IMR-90 (cell line): ENCODE data around the gene RC3H2. TPM values are rescaled to one million over a fixed set of nuclear protein-coding genes. Genes with fewer than 3 reads are reported as not detected.

Source experiments
- ATAC-seq: fragments of 200-7000 bp; cut with Tn5 transposase; 2 replicates; pipeline ENCODE4 v1.9.1; 2020; ENCODE audit warnings: low read depth, mild to moderate bottlenecking, moderate library complexity
- BruUV-seq: library from RNA; stranded (reverse); fragments of 400-500 nt; replicated peaks from 2 replicates; lab custom pipeline; 2021; lab: Mats Ljungman, UMichigan
- CTCF ChIA-PET: fragments of 300-600 bp; formaldehyde crosslinking; extraction: SDS; loops from one replicate; lab custom pipeline; 2021; ENCODE audit warnings: antibody characterized with exemption; lab: Yijun Ruan, JAX
- POLR2A ChIA-PET: fragments of 300-600 bp; sonication (Branson Sonifier 250); formaldehyde crosslinking; loops from one replicate; lab custom pipeline; 2022; ENCODE audit warnings: antibody characterized with exemption; ENCODE audit not compliant: unreplicated experiment; lab: Charles Lee
- DNase-seq: peaks from one replicate; pipeline ENCODE4 v3.0.0; 2013
- H2AFZ ChIP-seq: replicated peaks from 2 replicates; pipeline ENCODE3; 2013; ENCODE audit warnings: low read length, mild to moderate bottlenecking; ENCODE audit not compliant: poor library complexity
- H2AK5ac ChIP-seq: 2 replicates; pipeline ENCODE4 v1.6.1; 2013; ENCODE audit warnings: low read depth, low read length, inconsistent platforms
- H2AK9ac ChIP-seq: replicated peaks from 2 replicates; pipeline ENCODE3; 2013; ENCODE audit warnings: mild to moderate bottlenecking, low read depth, low read length, moderate library complexity; ENCODE audit not compliant: poor library complexity
- H2BK120ac ChIP-seq: 2 replicates; pipeline ENCODE4 v1.6.1; 2013; ENCODE audit warnings: low read depth, low read length, inconsistent platforms
- H2BK15ac ChIP-seq: 3 replicates; pipeline ENCODE4 v1.6.1; 2013; ENCODE audit warnings: low read depth, low read length, inconsistent platforms
- H2BK20ac ChIP-seq: 2 replicates; pipeline ENCODE4 v1.6.1; 2013; ENCODE audit warnings: low read depth, mild to moderate bottlenecking, inconsistent platforms, low read length, moderate library complexity
- H2BK5ac ChIP-seq: 2 replicates; pipeline ENCODE4 v1.6.1; 2013; ENCODE audit warnings: mild to moderate bottlenecking, low read depth, low read length, inconsistent platforms; ENCODE audit not compliant: poor library complexity, severe bottlenecking
- H3K14ac ChIP-seq: replicated peaks from 2 replicates; pipeline ENCODE4 v1.6.1; 2013; ENCODE audit warnings: low read depth, low read length, inconsistent platforms
- H3K18ac ChIP-seq: 2 replicates; pipeline ENCODE4 v1.6.1; 2013; ENCODE audit warnings: low read depth, low read length, control low read depth
- H3K23ac ChIP-seq: 2 replicates; pipeline ENCODE4 v1.6.1; 2013; ENCODE audit warnings: low read depth, low read length, inconsistent platforms
- H3K27ac ChIP-seq: 2 replicates; pipeline ENCODE4 v1.5.1; 2013; ENCODE audit warnings: mild to moderate bottlenecking, control low read depth, low read length; ENCODE audit not compliant: insufficient read depth
- H3K27me3 ChIP-seq: 2 replicates; pipeline ENCODE4 v1.6.1; 2013; ENCODE audit warnings: low read length; ENCODE audit not compliant: control insufficient read depth, insufficient read depth
- H3K36me3 ChIP-seq: 2 replicates; pipeline ENCODE4 v1.6.1; 2013; ENCODE audit warnings: low read length, mixed read lengths; ENCODE audit not compliant: control insufficient read depth, insufficient read depth
- H3K4ac ChIP-seq: 2 replicates; pipeline ENCODE4 v1.6.1; 2013; ENCODE audit warnings: low read depth, low read length, inconsistent platforms
- H3K4me1 ChIP-seq: 2 replicates; pipeline ENCODE4 v1.6.1; 2013; ENCODE audit warnings: low read length, mixed read lengths; ENCODE audit not compliant: control insufficient read depth, insufficient read depth
- H3K4me2 ChIP-seq: 2 replicates; pipeline ENCODE4 v1.6.1; 2013; ENCODE audit warnings: low read depth, mild to moderate bottlenecking, control low read depth, low read length, moderate library complexity
- H3K4me3 ChIP-seq: 2 replicates; pipeline ENCODE4 v1.5.1; 2013; ENCODE audit warnings: low read depth, mild to moderate bottlenecking, control low read depth, low read length, moderate library complexity; ENCODE audit not compliant: insufficient read depth
- H3K56ac ChIP-seq: 2 replicates; pipeline ENCODE4 v1.6.1; 2013; ENCODE audit warnings: low read length, inconsistent platforms; ENCODE audit not compliant: insufficient read depth; ENCODE audit errors: extremely low read depth
- H3K79me1 ChIP-seq, 2 experiments: 2 replicates each; pipeline ENCODE4 v1.6.1; 2013; ENCODE audit warnings: low read length in 2 of 2, inconsistent platforms in 1 of 2, low read depth in 1 of 2
- H3K9ac ChIP-seq: 2 replicates; pipeline ENCODE4 v1.6.1; 2013; ENCODE audit warnings: low read depth, low read length, control low read depth
- H3K9me1 ChIP-seq: 2 replicates; pipeline ENCODE4 v1.6.1; 2013; ENCODE audit warnings: low read length, inconsistent platforms; ENCODE audit not compliant: insufficient read depth
- H3K9me3 ChIP-seq: 2 replicates; pipeline ENCODE4 v1.6.1; 2013; ENCODE audit warnings: low read length; ENCODE audit not compliant: control insufficient read depth, insufficient read depth
- H4K20me1 ChIP-seq: 2 replicates; pipeline ENCODE4 v1.6.1; 2013; ENCODE audit warnings: low read length, inconsistent platforms; ENCODE audit not compliant: insufficient read depth
- H4K5ac ChIP-seq: 2 replicates; pipeline ENCODE4 v1.6.1; 2013; ENCODE audit warnings: mild to moderate bottlenecking, low read depth, low read length, control low read depth
- H4K8ac ChIP-seq, 2 experiments: 2 replicates each; pipeline ENCODE4 v1.6.1; 2013; ENCODE audit warnings: low read depth in 2 of 2, low read length in 2 of 2, control low read depth in 1 of 2, inconsistent platforms in 1 of 2
- H4K91ac ChIP-seq: 2 replicates; pipeline ENCODE4 v1.6.1; 2013; ENCODE audit warnings: low read depth, low read length, inconsistent platforms; ENCODE audit not compliant: insufficient read depth
- BHLHE40 ChIP-seq: fragments of 150-350 bp; IDR thresholded peaks from 2 replicates; pipeline ENCODE4 v1.6.1; 2016; ENCODE audit warnings: mild to moderate bottlenecking, low read depth, low read length
- CEBPB ChIP-seq: IDR thresholded peaks from 2 replicates; pipeline ENCODE4 v1.6.1; 2012; ENCODE audit warnings: low read depth, low read length, improper control_type of control experiment
- CHD1 ChIP-seq: IDR thresholded peaks from 2 replicates; pipeline ENCODE4 v1.6.1; 2012; ENCODE audit warnings: low read depth, low read length, improper control_type of control experiment
- CTCF ChIP-seq: conservative IDR thresholded peaks from 2 replicates; pipeline ENCODE4 v1.5.1; 2012; ENCODE audit warnings: mild to moderate bottlenecking, low read depth, low read length, improper control_type of control experiment
- ELK1 ChIP-seq: fragments of 150-350 bp; IDR thresholded peaks from 2 replicates; pipeline ENCODE4 v1.6.1; 2016; ENCODE audit warnings: low read depth, mild to moderate bottlenecking, low read length, moderate library complexity, borderline replicate concordance
- FOS ChIP-seq: fragments of 150-350 bp; IDR thresholded peaks from 2 replicates; pipeline ENCODE4 v1.6.1; 2016; ENCODE audit warnings: low read depth, low read length
- MAFK ChIP-seq: IDR thresholded peaks from 2 replicates; pipeline ENCODE4 v1.6.1; 2012; ENCODE audit warnings: low read depth, low read length, improper control_type of control experiment
- MAZ ChIP-seq: IDR thresholded peaks from 2 replicates; pipeline ENCODE4 v1.6.1; 2012; ENCODE audit warnings: low read depth, mild to moderate bottlenecking, low read length, improper control_type of control experiment, moderate library complexity, borderline replicate concordance
- MXI1 ChIP-seq: IDR thresholded peaks from 2 replicates; pipeline ENCODE4 v1.6.1; 2012; ENCODE audit warnings: low read depth, mild to moderate bottlenecking, low read length, moderate library complexity, borderline replicate concordance
- NFE2L2 ChIP-seq: fragments of 150-350 bp; IDR thresholded peaks from 2 replicates; pipeline ENCODE4 v1.6.1; 2016; ENCODE audit warnings: low read depth, mild to moderate bottlenecking, low read length
- POLR2A ChIP-seq: IDR thresholded peaks from 2 replicates; pipeline ENCODE4 v1.6.1; 2012; ENCODE audit warnings: mild to moderate bottlenecking, low read depth, low read length
- RAD21 ChIP-seq: IDR thresholded peaks from 2 replicates; pipeline ENCODE4 v1.6.1; 2012; ENCODE audit warnings: low read length, improper control_type of control experiment
- RCOR1 ChIP-seq: IDR thresholded peaks from 2 replicates; pipeline ENCODE4 v1.6.1; 2012; ENCODE audit warnings: mild to moderate bottlenecking, low read length, improper control_type of control experiment; ENCODE audit not compliant: insufficient replicate concordance
- RFX5 ChIP-seq: IDR thresholded peaks from 2 replicates; pipeline ENCODE4 v1.8.0; 2012; ENCODE audit warnings: low read depth, mild to moderate bottlenecking, low read length, moderate library complexity
- SMC3 ChIP-seq: fragments of 150-350 bp; IDR thresholded peaks from 2 replicates; pipeline ENCODE4 v1.6.1; 2016; ENCODE audit warnings: low read depth, mild to moderate bottlenecking, antibody characterized with exemption, low read length, moderate library complexity
- USF2 ChIP-seq: fragments of 150-350 bp; IDR thresholded peaks from 2 replicates; pipeline ENCODE4 v1.6.1; 2017; ENCODE audit warnings: mild to moderate bottlenecking, antibody characterized with exemption, low read length, low read depth
- WGBS, 2 experiments: methylation state at CpG; one replicate each; pipeline versions ENCODE4 v1.1.5 to v1.1.7; 2013; ENCODE audit warnings: missing lambda C conversion rate in 2 of 2; ENCODE audit not compliant: insufficient read length in 1 of 2; ENCODE audit errors: extremely low coverage in 2 of 2; 5-methylcytosine and 5-hydroxymethylcytosine counted together
- dilution Hi-C: fragments of 300-500 bp; cut with HindIII; formaldehyde crosslinking; loops from one replicate; pipeline ENCODE4 v1.14.3; 2018; ENCODE audit warnings: low sequenced_read_pairs; ENCODE audit not compliant: unreplicated experiment
- in situ Hi-C: fragments of 300-500 bp; cut with MboI; formaldehyde crosslinking; loops from 3 replicates; pipeline ENCODE4 v1.14.3; 2019; ENCODE audit warnings: low sequenced_read_pairs, inconsistent platforms, mixed read lengths
- intact Hi-C: fragments of 100-400 bp; cut with micrococcal nuclease; formaldehyde crosslinking; loops from 2 replicates; pipeline ENCODE4 v1.10.0; 2022
- polyA plus RNA-seq, 3 experiments: library from polyadenylated mRNA; depleted of rRNA; stranded (reverse); fragments of >200 nt; gene quantifications; 2 replicates each; pipeline ENCODE4 v1.2.3, GENCODE V29; 2012; ENCODE audit warnings: low replicate concordance in 1 of 3
- total RNA-seq: library from RNA; depleted of rRNA; stranded (reverse); fragments of >200 nt; gene quantifications from 2 replicates; pipeline ENCODE4 v1.2.3, GENCODE V29; 2012

Gene RC3H2
- total and polyA plus RNA-seq, 2 of the 4 experiments (the other 2 are of a cell fraction) = 14.7 to 58.4 TPM

- H2BK5ac ChIP-seq = no peak overlapping the region
- CTCF ChIA-PET = no interaction called here
Observed at GRCh38 chr9:122812736-122813135, 92.4 kb downstream of the RC3H2 start.

More at GRCh38 chr9:122812736-122813135, 92.4 kb downstream of the RC3H2 start:
- Histone ChIP-seq H3K4me2 (no peak overlapping the region), H2AK9ac (no peak overlapping the region), H3K36me3 (peaks cover 11% of the 10 kb centered on the region), H3K23ac (no peak overlapping the region), H2AK5ac (no peak overlapping the region), H3K56ac (no peak overlapping the region), H3K9me3 (no peaks in the 10 kb centered on the region), H3K4ac (no peak overlapping the region), H3K79me1 (peaks cover 5 to 15% of the 10 kb centered on the region in 2 experiments; a peak in 2 of 4 replicates), H3K4me1 (no peaks in the 10 kb centered on the region), H3K27me3 (no peaks in the 10 kb centered on the region), H2BK15ac (no peak overlapping the region), H4K5ac (no peak overlapping the region), H3K9ac (no peak overlapping the region), H4K20me1 (no peaks in the 10 kb centered on the region), H3K4me3 (no peak overlapping the region), H2BK120ac (no peak overlapping the region), H3K27ac (no peak overlapping the region), H2BK20ac (no peak overlapping the region), H4K8ac (no peak overlapping the region), H4K91ac (no peak overlapping the region), H3K18ac (no peak overlapping the region), H2AFZ (no peak overlapping the region), H3K9me1 (no peaks in the 10 kb centered on the region), H3K14ac (no peak overlapping the region)
- no TSS peak for BruUV-seq
- dilution Hi-C loops = no loop called here
- in situ Hi-C loops = loop anchor here (5.0 to 10.0 kb wide), 3 partner anchors 350 to 690 kb away; partner anchors contain the start of gene PTGS1
- 60% methylated on average over 1 of the region's 4 CpGs; no CpG with 5 or more reads in 1 of the 2 experiments for WGBS, 2 experiments
- POLR2A ChIA-PET = no interaction called here
- intact Hi-C loops = loop anchor here (10.0 kb wide), 1 partner anchor 718 kb away; the partner anchor contains the start of gene TTLL11
- TF ChIP-seq SMC3 (no peak), CEBPB (no peak), CTCF (no peak), USF2 (no peak), NFE2L2 (no peak), RAD21 (no peak), ELK1 (no peak), BHLHE40 (no peak), POLR2A (no peak), FOS (no peak), MAFK (no peak), MXI1 (no peak), RFX5 (no peak), MAZ (no peak), RCOR1 (no peak), CHD1 (no peak)
- no peak for DNase-seq
- ATAC-seq = no peak
